ENCODE results near the gene NMB.

GRCh38 chr15:84616235-84616634, 41.8 kb downstream of the NMB start:
- TF ChIP-seq CTCF (IDR thresholded peaks at IDR 0.05) (no peak), POLR2AphosphoS5 (IDR thresholded peaks at IDR 0.05) (no peak), POLR2A (IDR thresholded peaks at IDR 0.05) (no peak)

Measured in sigmoid colon (tissue), 4 donors.